AG04450 (cell line): ENCODE measurements around the gene ERP27. TPM values are rescaled to one million over a fixed set of nuclear protein-coding genes. Genes with fewer than 3 reads are reported as not detected.

Source experiments
- CTCF ChIA-PET: fragments of 300-600, 350-600 bp; formaldehyde crosslinking; extraction: SDS; loops from one replicate; lab custom pipeline; 2022; ENCODE audit warnings: antibody characterized with exemption, inconsistent platforms; lab: Charles Lee
- POLR2A ChIA-PET: fragments of 350-600 bp; formaldehyde crosslinking; extraction: SDS; loops from one replicate; lab custom pipeline; 2021; ENCODE audit warnings: antibody characterized with exemption, inconsistent platforms; lab: Yijun Ruan, JAX
- DNase-seq: peaks from one replicate; pipeline ENCODE4 v3.0.0-alpha.2; 2011; ENCODE audit warnings: low read depth, low spot score
- H3K27ac ChIP-seq: one replicate; pipeline ENCODE4 v1.5.1; 2012; ENCODE audit warnings: low read depth, low read length, control low read depth
- H3K27me3 ChIP-seq: one replicate; pipeline ENCODE4 v1.6.0; 2012; ENCODE audit warnings: low read length; ENCODE audit not compliant: control insufficient read depth, insufficient read depth
- H3K4me3 ChIP-seq: 2 replicates; pipeline ENCODE4 v1.5.1; 2011; ENCODE audit warnings: mild to moderate bottlenecking, low read depth, low read length, control low read depth
- H3K9me3 ChIP-seq: 2 replicates; pipeline ENCODE4 v1.5.1; 2012; ENCODE audit warnings: low read length; ENCODE audit not compliant: control insufficient read depth, insufficient read depth
- CTCF ChIP-seq: IDR thresholded peaks from 2 replicates; pipeline ENCODE4 v1.5.1; 2011; ENCODE audit warnings: low read depth, low read length, control low read depth, inconsistent platforms
- polyA plus RNA-seq: library from polyadenylated mRNA; depleted of rRNA; stranded (reverse); fragments of >200 nt; gene quantifications from 2 replicates; pipeline ENCODE4 v1.2.3, GENCODE V29; 2011

The ERP27 gene
- polyA plus RNA-seq, 1 experiment = not detected

- ChIA-PET POLR2A (no interaction called here), CTCF (interaction anchor here (1.4 kb wide), 1 partner anchor 95 kb away, joined by 4 read pairs; no protein-coding TSS in a partner anchor)
- no peaks in the 10 kb centered on the region for H3K9me3 ChIP-seq
- no peak overlapping the region for H3K27ac ChIP-seq
- no peak for DNase-seq
- no peaks in the 10 kb centered on the region for H3K27me3 ChIP-seq
- no peak overlapping the region for H3K4me3 ChIP-seq
- no peak for TF ChIP-seq CTCF
Observed at GRCh38 chr12:14900521-14901227, 37.7 kb downstream of the ERP27 start.

GRCh38 chr12:14896521-14897169 lies 41.7 kb downstream of the ERP27 start:
- ChIA-PET POLR2A (no interaction called here), CTCF (no interaction called here)
- H3K4me3 ChIP-seq = 0 out of 2 replicates have a peak overlapping the region, but pooled peaks have one; percentile 8
- no peaks in the 10 kb centered on the region for H3K27me3 ChIP-seq
- no peak for TF ChIP-seq CTCF
- H3K9me3 ChIP-seq = no peaks in the 10 kb centered on the region
- peak overlapping the region; percentile 47 for H3K27ac ChIP-seq
- DNase-seq = peak; percentile 52

GRCh38 chr12:14893506-14894250 lies 44.7 kb downstream of the ERP27 start:
- no peaks in the 10 kb centered on the region for H3K9me3 ChIP-seq
- peak; percentile 38 for TF ChIP-seq CTCF
- H3K27me3 ChIP-seq = peaks cover 6% of the 10 kb centered on the region
- CTCF ChIA-PET = interaction anchor here (0.5 to 2.3 kb wide), 9 partner anchors 10 to 169 kb away, joined by 3 to 10 read pairs (median 4); partner anchors contain the start of gene ART4
- POLR2A ChIA-PET = interaction anchor here (0.6 kb wide), 1 partner anchor 123 kb away, joined by 4 read pairs; a partner anchor contains a TSS
- no peak overlapping the region for H3K4me3 ChIP-seq
- no peak for DNase-seq
- H3K27ac ChIP-seq = no peak overlapping the region

DNA sequence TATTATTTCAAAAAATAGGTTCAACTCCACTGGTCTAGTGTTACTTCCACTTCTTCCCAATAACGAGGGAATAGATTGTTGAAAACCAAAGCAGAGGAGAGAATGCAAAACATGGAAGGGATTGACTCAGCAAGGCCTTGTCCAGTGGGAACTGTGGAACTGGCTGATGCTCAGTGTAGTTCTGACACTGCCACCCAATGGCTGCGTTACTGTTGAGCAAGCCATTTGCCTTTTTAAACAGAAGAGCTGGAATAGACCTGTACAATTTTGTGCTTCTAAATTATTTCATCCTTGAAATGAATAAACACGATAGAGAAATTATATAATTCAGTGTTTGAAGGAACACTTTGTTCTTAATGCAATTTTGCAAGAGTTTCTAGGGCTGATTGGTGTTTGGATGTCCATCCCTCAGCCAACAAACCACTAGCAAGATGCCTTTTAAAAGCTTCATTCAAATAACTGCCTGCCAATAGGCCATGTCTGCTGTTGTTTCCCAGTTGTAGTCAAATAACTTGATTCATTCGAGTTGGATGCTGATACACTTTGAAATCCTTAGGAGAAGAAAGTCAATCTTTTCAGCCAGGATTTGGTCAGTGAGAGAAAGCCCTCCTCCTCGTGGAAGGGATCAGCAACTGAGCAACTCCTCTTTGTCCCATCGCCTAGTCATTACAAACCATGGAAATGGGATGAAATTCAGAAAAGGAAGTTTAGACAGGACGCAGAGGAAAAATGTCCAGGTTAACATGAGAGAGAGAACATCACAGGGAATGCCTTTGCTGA lies 45.4 kb downstream of the ERP27 start:
- Histone ChIP-seq H3K4me3 (no peak overlapping the region), H3K27me3 (peaks cover 6% of the 10 kb centered on the region), H3K27ac (no peak overlapping the region), H3K9me3 (no peaks in the 10 kb centered on the region)
- ChIA-PET POLR2A (no interaction called here), CTCF (interaction anchor here (1.4 to 2.3 kb wide), 4 partner anchors 45 to 102 kb away, joined by 3 to 10 read pairs (median 6); partner anchors contain the start of gene ART4)
- no peak for DNase-seq
- no peak for TF ChIP-seq CTCF
